ENCODE measurements around the gene LPCAT1. TPM values are rescaled to one million over a fixed set of nuclear protein-coding genes. Genes with fewer than 3 reads are reported as not detected.

LPCAT1 gene
- total RNA-seq, 1 experiment from 2014 or later, result 59.8 TPM

GRCh38 chr5:1470762-1471211, 53.0 kb downstream of the LPCAT1 start:
- Histone ChIP-seq H3K4me1 (ENCODE audit: control insufficient read depth, insufficient read depth, low read length) (no peaks in the 10 kb centered on the region), H3K9me3 (ENCODE audit: control insufficient read depth, insufficient read depth, low read depth, low read length) (no peaks in the 10 kb centered on the region), H3K4me3 (ENCODE audit: low read depth in 2 of 2, low read length in 2 of 2) (no peak overlapping the region), H3K27ac (ENCODE audit: low read length) (no peak overlapping the region), H3K36me3 (ENCODE audit: control insufficient read depth, insufficient read depth, low read length) (no peaks in the 10 kb centered on the region), H3K27me3 (ENCODE audit: control insufficient read depth, insufficient read depth, low read length) (no peaks in the 10 kb centered on the region)
- ATAC-seq (no peak), DNase-seq (ENCODE audit: low read depth, low spot score) (no peak)
- in situ Hi-C loops (cut with HindIII; ENCODE audit: low pct_unique_long_range_greater_than_20kb, low sequenced_read_pairs), result no loop called here
- no TSS peak for BruUV-seq (replicated peaks)
- ChIA-PET CTCF (interaction anchor here (0.5 kb wide), 1 partner anchor 10 kb away, joined by 4 read pairs; no protein-coding TSS in a partner anchor), POLR2A (no interaction called here)
- TF ChIP-seq POLR2AphosphoS5 (IDR thresholded peaks at IDR 0.05; ENCODE audit: low read depth, low read length) (no peak), CTCF (IDR thresholded peaks at IDR 0.05) (no peak)
- intact Hi-C loops (cut with micrococcal nuclease; ENCODE audit: unreplicated experiment), result no loop called here

GRCh38 chr5:1468629-1469527, 54.9 kb downstream of the LPCAT1 start:
- no TSS peak for BruUV-seq (replicated peaks)
- in situ Hi-C loops (cut with HindIII; ENCODE audit: low pct_unique_long_range_greater_than_20kb, low sequenced_read_pairs) (no loop called here), intact Hi-C loops (cut with micrococcal nuclease; ENCODE audit: unreplicated experiment) (no loop called here)
- Histone ChIP-seq H3K9me3 (ENCODE audit: control insufficient read depth, insufficient read depth, low read depth, low read length) (no peaks in the 10 kb centered on the region), H3K27me3 (ENCODE audit: control insufficient read depth, insufficient read depth, low read length) (no peaks in the 10 kb centered on the region), H3K4me1 (ENCODE audit: control insufficient read depth, insufficient read depth, low read length) (no peaks in the 10 kb centered on the region), H3K27ac (ENCODE audit: low read length) (no peak overlapping the region), H3K4me3 (ENCODE audit: low read depth in 2 of 2, low read length in 2 of 2) (no peak overlapping the region), H3K36me3 (ENCODE audit: control insufficient read depth, insufficient read depth, low read length) (no peaks in the 10 kb centered on the region)
- DNase-seq (ENCODE audit: low read depth, low spot score) (no peak), ATAC-seq (no peak)
- CTCF ChIA-PET, result no interaction called here
- POLR2A ChIA-PET, result no interaction called here
- no peak for TF ChIP-seq CTCF (IDR thresholded peaks at IDR 0.05)
- no peak for TF ChIP-seq SIN3A (IDR thresholded peaks at IDR 0.05; ENCODE audit: borderline replicate concordance, insufficient read depth, low read depth, low read length)
- no peak for TF ChIP-seq POLR2AphosphoS5 (IDR thresholded peaks at IDR 0.05; ENCODE audit: low read depth, low read length)
- TF ChIP-seq REST (IDR thresholded peaks at IDR 0.05; ENCODE audit: insufficient read depth in 1 of 2, low read depth in 2 of 2, low read length in 1 of 2), result no peak
- no peak for TF ChIP-seq TCF7L2 (IDR thresholded peaks at IDR 0.05; ENCODE audit: low read depth, low read length)

All from Panc1 (cell line).